Osteocyte (in vitro differentiated cells): ENCODE data around the gene CACNG4. TPM values are rescaled to one million over a fixed set of nuclear protein-coding genes. Genes with fewer than 3 reads are reported as not detected.

Experiments
- DNase-seq: peaks from one replicate; pipeline ENCODE4 v3.0.0; 2021; ENCODE audit warnings: mixed read lengths; ENCODE audit not compliant: unreplicated experiment; ENCODE audit errors: extremely low spot score
- H3K27ac Mint-ChIP-seq: one replicate; pipeline ENCODE4 v1.8.0; 2021; ENCODE audit warnings: mild to moderate bottlenecking, mixed read lengths; ENCODE audit not compliant: unreplicated experiment
- H3K27me3 Mint-ChIP-seq: one replicate; pipeline ENCODE4 v1.8.0; 2021; ENCODE audit warnings: mixed read lengths; ENCODE audit not compliant: unreplicated experiment
- H3K36me3 Mint-ChIP-seq: one replicate; pipeline ENCODE4 v1.8.0; 2021; ENCODE audit warnings: mixed read lengths; ENCODE audit not compliant: unreplicated experiment
- H3K4me1 Mint-ChIP-seq: one replicate; pipeline ENCODE4 v1.8.0; 2021; ENCODE audit warnings: mixed read lengths; ENCODE audit not compliant: unreplicated experiment
- H3K4me3 Mint-ChIP-seq: one replicate; pipeline ENCODE4 v1.8.0; 2021; ENCODE audit warnings: mild to moderate bottlenecking, moderate library complexity, mixed read lengths; ENCODE audit not compliant: unreplicated experiment
- H3K9me3 Mint-ChIP-seq: one replicate; pipeline ENCODE4 v1.8.0; 2021; ENCODE audit warnings: mixed read lengths; ENCODE audit not compliant: unreplicated experiment
- total RNA-seq: library from RNA; stranded (reverse); gene quantifications from 2 replicates; pipeline ENCODE4 v1.2.1, GENCODE V29; 2021
- TF ChIP-seq, protein P1 (sequence below): fragments of 200-600 bp; sonication (generic); IDR thresholded peaks from 2 replicates; pipeline ENCODE4 v1.5.0; 2021; ENCODE audit warnings: antibody characterized with exemption, mild to moderate bottlenecking, moderate library complexity

The CACNG4 gene
- total RNA-seq, 1 donor from 2014 or later, result 5.6 TPM

DNA sequence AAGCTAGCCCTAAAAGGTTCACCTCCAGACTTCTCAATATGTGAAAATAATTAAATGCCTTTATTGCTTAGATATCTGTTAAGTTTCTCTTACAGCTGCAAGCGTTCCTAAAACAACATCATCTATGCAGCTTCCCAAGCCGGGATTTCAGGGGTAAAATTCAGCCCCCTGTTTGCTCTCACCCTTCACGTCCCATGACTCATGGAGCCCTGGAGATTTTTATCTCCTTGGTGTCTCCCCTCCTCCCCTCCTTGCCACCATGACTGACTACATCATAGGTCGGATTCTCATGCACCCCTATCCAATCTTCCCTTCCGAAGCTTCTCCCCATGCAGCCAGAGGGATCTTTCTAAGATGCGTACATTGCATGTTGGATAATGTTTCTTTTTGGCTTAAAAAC is 21.0 kb upstream of the CACNG4 start:
- no peak overlapping the region for H3K27ac Mint-ChIP-seq
- no peak for DNase-seq
- H3K27me3 Mint-ChIP-seq, result peaks cover 3% of the 10 kb centered on the region
- H3K9me3 Mint-ChIP-seq, result no peaks in the 10 kb centered on the region
- TF ChIP-seq, protein P1, sequence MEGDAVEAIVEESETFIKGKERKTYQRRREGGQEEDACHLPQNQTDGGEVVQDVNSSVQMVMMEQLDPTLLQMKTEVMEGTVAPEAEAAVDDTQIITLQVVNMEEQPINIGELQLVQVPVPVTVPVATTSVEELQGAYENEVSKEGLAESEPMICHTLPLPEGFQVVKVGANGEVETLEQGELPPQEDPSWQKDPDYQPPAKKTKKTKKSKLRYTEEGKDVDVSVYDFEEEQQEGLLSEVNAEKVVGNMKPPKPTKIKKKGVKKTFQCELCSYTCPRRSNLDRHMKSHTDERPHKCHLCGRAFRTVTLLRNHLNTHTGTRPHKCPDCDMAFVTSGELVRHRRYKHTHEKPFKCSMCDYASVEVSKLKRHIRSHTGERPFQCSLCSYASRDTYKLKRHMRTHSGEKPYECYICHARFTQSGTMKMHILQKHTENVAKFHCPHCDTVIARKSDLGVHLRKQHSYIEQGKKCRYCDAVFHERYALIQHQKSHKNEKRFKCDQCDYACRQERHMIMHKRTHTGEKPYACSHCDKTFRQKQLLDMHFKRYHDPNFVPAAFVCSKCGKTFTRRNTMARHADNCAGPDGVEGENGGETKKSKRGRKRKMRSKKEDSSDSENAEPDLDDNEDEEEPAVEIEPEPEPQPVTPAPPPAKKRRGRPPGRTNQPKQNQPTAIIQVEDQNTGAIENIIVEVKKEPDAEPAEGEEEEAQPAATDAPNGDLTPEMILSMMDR, result no peak
- no peaks in the 10 kb centered on the region for H3K4me1 Mint-ChIP-seq
- H3K36me3 Mint-ChIP-seq, result no peaks in the 10 kb centered on the region
- no peak overlapping the region for H3K4me3 Mint-ChIP-seq

GRCh38 chr17:66944351-66945146 is 20.0 kb upstream of the CACNG4 start:
- Mint-ChIP-seq H3K27ac (no peak overlapping the region), H3K4me3 (no peak overlapping the region), H3K27me3 (peaks cover 3% of the 10 kb centered on the region), H3K9me3 (peaks cover 3% of the 10 kb centered on the region), H3K36me3 (no peaks in the 10 kb centered on the region), H3K4me1 (no peaks in the 10 kb centered on the region)
- TF ChIP-seq, protein P1, result no peak
- no peak for DNase-seq

- H3K36me3 Mint-ChIP-seq, result peaks cover 2% of the 10 kb centered on the region
- H3K9me3 Mint-ChIP-seq, result peaks cover 7% of the 10 kb centered on the region
- H3K27me3 Mint-ChIP-seq, result peaks cover 3% of the 10 kb centered on the region
- H3K4me1 Mint-ChIP-seq, result no peaks in the 10 kb centered on the region
- TF ChIP-seq, protein P1, result no peak
- DNase-seq, result no peak
- H3K27ac Mint-ChIP-seq, result no peak overlapping the region
- H3K4me3 Mint-ChIP-seq, result no peak overlapping the region
Observed at GRCh38 chr17:66945147-66945835, 19.2 kb upstream of the CACNG4 start.

DNA sequence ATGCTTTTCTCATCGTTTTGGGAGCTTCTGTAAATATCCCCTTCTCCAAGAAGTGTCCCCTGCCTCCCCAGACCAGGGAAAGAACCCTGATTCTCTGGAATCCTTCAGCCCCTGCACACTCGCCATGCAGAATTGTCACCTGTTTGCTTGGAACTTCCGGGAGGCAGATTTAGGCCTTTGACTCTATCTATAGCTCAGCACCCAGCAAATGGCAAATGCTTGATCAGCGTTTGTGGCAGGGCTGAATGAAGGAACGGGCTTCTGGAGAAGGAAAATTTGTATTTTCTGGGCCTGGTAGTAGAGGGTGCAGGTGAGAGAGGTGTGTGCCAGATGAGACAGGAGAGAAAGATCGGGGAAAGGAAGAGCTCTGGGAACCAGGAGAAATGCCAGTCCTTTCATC is 18.3 kb upstream of the CACNG4 start:
- peaks cover 7% of the 10 kb centered on the region for H3K9me3 Mint-ChIP-seq
- H3K27ac Mint-ChIP-seq, result no peak overlapping the region
- H3K36me3 Mint-ChIP-seq, result peaks cover 2% of the 10 kb centered on the region
- DNase-seq, result no peak
- TF ChIP-seq, protein P1, result no peak
- no peak overlapping the region for H3K4me3 Mint-ChIP-seq
- peaks cover 3% of the 10 kb centered on the region for H3K27me3 Mint-ChIP-seq
- H3K4me1 Mint-ChIP-seq, result no peaks in the 10 kb centered on the region

DNA sequence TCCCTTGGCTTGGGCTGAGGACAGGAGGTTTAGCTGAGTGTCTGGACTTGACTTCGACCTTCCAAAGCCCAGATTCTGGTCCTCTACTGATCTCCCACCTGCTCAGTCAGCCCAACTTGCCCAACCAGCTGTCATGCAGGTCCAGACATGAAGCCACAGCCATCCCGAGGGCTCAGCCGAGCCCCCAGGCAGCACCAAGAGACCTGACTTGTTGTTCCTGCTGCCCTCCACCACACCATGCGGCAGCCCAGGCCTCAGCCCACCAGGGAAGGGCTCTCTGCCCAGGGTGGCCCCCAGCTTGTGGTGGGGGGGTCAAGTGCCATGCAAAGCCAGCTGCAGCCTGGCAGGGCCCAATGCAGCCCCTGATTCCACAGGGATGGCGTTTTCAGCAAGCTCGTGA is 17.2 kb upstream of the CACNG4 start:
- Mint-ChIP-seq H3K4me3 (no peak overlapping the region), H3K4me1 (peaks cover 8% of the 10 kb centered on the region)

More for the DNA sequence above, 17.2 kb upstream of the CACNG4 start:
- Mint-ChIP-seq H3K27ac (no peak overlapping the region), H3K9me3 (peaks cover 7% of the 10 kb centered on the region), H3K27me3 (peaks cover 3% of the 10 kb centered on the region), H3K36me3 (peaks cover 2% of the 10 kb centered on the region)
- no peak for DNase-seq
- TF ChIP-seq, protein P1, result no peak
